GM19099 (cell line): ENCODE results near the gene THADA.

Experiments used
- POLR2A ChIP-seq: IDR thresholded peaks from 3 replicates; pipeline ENCODE4 v1.6.1; 2011; ENCODE audit warnings: low read depth; ENCODE audit not compliant: insufficient read length; ENCODE audit errors: extremely low read depth

The THADA gene, protein sequence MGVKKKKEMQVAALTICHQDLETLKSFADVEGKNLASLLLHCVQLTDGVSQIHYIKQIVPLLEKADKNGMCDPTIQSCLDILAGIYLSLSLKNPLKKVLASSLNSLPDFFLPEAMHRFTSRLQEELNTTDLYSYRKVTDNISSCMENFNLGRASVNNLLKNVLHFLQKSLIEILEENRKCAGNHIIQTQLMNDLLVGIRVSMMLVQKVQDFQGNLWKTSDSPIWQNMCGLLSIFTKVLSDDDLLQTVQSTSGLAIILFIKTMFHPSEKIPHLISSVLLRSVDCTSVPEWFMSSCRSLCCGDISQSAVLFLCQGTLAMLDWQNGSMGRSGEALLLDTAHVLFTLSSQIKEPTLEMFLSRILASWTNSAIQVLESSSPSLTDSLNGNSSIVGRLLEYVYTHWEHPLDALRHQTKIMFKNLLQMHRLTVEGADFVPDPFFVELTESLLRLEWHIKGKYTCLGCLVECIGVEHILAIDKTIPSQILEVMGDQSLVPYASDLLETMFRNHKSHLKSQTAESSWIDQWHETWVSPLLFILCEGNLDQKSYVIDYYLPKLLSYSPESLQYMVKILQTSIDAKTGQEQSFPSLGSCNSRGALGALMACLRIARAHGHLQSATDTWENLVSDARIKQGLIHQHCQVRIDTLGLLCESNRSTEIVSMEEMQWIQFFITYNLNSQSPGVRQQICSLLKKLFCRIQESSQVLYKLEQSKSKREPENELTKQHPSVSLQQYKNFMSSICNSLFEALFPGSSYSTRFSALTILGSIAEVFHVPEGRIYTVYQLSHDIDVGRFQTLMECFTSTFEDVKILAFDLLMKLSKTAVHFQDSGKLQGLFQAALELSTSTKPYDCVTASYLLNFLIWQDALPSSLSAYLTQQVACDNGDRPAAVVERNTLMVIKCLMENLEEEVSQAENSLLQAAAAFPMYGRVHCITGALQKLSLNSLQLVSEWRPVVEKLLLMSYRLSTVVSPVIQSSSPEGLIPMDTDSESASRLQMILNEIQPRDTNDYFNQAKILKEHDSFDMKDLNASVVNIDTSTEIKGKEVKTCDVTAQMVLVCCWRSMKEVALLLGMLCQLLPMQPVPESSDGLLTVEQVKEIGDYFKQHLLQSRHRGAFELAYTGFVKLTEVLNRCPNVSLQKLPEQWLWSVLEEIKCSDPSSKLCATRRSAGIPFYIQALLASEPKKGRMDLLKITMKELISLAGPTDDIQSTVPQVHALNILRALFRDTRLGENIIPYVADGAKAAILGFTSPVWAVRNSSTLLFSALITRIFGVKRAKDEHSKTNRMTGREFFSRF (N-terminal part only)

DNA sequence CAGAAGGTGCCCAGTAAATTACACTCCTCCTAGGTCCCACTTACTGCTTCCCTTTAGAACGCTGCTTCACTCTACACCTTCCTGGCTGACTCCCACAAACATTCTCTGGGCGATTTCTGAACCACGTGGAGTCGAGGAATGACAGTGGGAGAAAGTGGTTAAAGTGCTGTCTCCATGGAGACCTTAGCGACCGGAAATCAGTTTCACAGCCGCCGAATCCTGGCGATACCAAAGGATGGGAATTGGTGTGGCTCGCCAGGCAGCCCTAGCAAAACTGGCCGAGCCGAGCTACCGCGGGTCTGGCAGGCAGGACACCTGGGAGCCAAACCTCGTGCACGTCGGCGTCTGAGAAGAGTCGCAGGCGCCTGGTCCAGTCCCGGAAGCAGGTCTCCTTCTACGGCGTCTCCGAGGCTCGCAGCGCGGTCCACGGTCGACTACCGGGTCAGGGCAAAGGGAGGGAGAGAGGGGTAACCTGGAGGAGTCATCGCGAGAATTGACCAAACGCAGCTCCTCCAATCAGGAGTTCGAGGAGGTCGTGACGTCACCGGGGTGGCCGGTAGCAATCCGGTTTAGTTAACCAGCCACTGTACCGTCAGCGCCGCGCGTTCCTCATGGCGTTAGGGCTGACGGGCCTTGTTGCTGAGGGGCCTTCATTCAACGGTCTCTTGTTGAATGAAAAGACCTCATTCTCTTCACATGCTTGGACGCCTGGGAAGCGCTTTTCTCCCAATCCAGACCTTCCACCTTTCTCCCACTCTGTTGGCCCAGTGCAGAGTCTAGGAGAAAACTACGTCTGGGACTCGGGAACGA is at the start of gene THADA:
Gene THADA, minus strand, starts transcription at position 436 of the 810 bp plus-strand sequence. CDS start 3,646 bp downstream, outside the sequence.
- TF ChIP-seq POLR2A, result peak; percentile 99

- TF ChIP-seq POLR2A, result no peak
Measured at GRCh38 chr2:43643680-43644079, 47.8 kb upstream of the THADA start.

DNA sequence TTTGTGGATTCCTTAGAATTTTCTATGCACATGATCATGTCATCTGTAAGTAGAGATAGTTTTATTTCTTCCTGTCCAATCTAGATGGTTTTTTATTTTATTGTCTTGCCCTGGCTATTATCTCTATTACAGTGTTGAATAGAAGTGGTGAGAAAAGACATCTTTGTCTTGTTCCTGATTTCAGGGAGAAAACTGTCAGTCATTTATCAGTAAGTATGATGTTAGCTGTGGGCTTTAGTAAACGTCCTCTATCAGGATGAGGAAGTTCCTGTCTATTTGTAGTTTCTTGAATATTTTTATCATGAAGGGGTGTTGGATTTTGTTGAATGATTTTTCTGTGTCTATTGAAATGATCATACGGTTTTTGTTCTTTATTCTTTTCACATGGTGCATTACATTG is 46.5 kb upstream of the THADA start:
- TF ChIP-seq POLR2A, result no peak

DNA sequence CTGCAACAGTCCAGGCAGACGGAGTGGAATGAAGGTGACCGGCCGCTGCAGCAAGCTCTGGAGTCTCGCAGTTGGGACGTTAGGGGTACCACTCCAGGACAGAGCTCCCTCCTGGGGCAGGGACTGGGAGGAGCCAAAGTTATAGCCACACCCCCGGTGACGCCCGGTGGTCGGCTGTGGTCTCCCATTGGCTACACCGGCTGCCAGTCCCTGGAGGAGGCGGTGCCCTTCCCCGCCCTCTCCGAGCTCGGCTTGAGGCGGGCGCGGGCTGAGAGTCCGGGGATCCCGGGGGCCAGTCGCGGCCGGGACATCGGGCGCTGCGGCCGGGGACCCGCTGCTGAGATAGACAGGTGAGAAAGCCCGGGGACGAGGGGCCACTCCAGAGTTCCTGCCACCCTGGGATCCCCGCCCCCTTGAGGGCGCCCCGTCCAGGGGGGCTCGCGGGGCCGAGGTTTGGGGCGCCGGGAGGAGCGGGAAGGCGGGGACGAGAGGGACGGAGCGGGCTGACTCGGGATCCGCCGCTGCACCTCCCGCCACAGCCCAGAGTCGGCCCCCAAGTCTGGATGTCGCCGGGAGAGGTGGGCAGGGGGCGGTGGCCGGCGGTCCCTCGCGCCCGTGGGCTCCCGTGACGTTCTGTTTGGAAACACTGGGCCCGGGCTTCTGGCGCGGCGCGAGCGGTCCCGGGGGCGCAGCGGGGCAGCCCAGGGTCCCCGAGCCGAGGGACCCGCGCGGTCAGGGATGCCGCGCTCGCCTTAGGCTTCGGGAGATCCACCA is 41.4 kb upstream of the THADA start, which contains the start of gene PLEKHH2:
Gene PLEKHH2, plus strand, starts transcription at position 231 of the 774 bp plus-strand sequence. CDS start 7,414 bp downstream, outside the sequence.
- no peak for TF ChIP-seq POLR2A

DNA sequence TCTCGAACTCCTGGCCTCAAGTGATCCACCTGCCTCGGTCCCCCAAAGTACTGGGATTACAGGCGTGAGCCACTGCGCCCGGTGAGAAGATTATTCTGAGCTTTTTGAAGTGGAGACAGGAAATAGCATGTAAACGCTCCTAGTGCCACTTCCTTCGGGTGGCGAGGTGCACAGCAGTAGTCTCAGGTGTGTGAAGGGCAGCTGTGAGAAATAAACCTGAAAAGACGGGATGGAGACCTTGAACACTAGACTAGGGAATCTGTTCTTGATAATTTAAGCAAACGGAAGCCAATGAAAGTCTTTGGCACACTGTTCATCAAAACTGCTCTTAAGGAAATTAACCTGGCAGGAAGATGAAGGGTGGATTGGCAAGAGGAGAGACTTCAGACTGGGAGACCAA is 40.8 kb upstream of the THADA start:
- no peak for TF ChIP-seq POLR2A

GRCh38 chr2:43634604-43635306 is 38.9 kb upstream of the THADA start:
- TF ChIP-seq POLR2A, result no peak

GRCh38 chr2:43631618-43632317 is 35.9 kb upstream of the THADA start:
- TF ChIP-seq POLR2A, result no peak

- no peak for TF ChIP-seq POLR2A
Measured at GRCh38 chr2:43622931-43623451, 27.2 kb upstream of the THADA start.

GRCh38 chr2:43619511-43619910 is 23.7 kb upstream of the THADA start:
- no peak for TF ChIP-seq POLR2A

DNA sequence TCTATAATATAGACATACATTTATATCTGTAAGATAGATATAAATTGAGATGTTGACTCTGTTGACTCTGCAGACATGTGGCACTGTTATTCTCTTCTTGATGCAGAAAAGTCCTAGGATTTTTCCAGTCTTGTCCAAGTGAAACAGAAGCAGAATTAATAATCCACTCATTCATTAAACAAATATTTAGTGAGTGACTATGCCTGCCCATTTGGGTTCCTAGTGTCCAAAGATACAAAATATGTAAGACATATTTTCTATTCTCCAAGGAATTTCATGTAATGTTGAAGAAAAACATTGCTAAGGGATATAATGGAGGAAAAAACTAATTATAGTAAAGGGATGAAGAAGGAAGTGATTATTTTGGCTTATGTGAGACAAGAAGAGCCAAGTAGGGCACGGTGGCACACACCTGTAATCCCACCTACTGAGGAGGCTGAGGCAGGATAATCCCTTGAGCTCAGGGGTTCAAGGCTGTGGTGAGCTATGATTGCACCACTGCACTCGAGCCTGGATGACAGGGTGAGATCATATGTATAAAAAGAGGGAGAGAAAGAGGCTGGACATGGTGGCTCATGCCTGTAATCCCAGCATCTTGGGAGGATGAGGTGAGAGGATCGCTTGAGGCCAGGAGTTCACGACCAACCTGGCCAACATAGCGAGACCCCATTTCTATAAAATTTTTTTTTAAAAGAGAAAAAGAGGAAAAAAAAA is 21.3 kb upstream of the THADA start:
- TF ChIP-seq POLR2A, result no peak

GRCh38 chr2:43612944-43613343 is 17.1 kb upstream of the THADA start:
- TF ChIP-seq POLR2A, result no peak
